Measurements from ENCODE around the gene ASCC3.
A peak's percentile ranks its signal among the peaks of the same experiment; 100 is the strongest.

Gene ASCC3

GRCh38 chr6:100462706-100463629 lies 418.2 kb downstream of the ASCC3 start:
- no peak for DNase-seq

DNA sequence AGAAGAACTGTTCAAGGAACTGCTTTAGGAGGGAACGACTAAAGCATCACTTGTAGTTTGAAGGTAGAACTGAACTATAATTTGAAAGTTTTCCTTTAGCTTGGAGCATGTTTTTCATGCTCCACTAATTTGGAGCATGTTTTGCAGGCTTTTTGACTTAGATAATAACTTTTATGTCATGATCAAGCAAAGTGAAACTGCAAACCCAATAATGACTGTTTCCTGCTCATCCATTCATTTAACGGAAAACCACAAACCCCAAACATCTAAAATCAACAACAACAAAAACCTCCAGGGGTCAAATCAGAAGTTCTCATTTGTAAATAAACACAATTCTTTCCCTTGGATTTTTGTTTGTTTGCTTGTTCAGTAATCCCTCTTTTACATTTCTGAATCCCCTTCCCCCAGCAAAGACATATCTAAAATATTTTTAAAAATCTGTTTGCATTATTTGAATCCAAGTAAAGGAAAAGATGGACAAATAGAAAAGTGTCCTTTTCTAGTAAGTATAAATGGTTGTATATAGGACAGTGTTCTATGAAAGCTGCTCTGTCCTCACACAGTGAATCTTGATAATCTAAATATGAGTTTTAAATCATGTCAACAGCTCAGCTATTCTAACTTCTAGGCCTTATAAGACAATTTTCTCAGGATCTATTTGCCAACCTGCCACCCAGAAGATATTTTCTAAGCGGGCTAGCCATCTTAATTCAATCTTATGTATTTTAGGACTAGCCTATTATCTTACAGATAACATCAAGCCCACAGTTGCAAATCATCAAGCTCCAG lies 419.0 kb downstream of the ASCC3 start:
- no peak for DNase-seq

DNA sequence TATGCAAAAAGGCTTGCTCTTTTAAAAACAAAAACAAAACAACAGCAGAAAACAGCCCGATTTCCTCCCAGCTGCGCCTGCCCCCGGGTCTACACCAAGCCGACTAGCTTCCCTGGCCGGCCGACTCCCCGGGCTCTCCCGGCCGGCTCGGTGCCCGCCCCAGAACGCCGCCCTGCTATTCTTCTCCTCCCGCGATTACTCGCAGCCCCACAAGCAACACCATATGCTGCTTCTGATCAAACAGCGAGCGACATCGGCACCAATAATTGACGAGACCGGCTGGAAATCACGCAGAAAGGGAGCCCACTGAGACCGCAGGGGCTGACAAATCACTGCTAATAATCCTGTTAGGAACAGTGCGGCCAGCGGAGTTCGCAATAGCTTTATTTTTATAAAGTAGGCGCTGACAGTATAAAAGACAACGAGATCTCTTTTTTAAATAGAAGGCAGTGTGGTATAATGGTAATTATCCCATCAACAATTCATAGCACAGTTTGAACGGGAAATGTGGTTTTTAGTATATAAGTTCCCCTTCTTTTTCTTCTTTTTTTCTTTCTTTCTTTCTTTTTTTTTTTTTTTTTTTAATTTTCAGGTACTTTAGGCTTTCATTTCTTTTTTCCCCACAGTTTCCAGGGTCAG lies 419.7 kb downstream of the ASCC3 start:
- no peak for DNase-seq

DNA sequence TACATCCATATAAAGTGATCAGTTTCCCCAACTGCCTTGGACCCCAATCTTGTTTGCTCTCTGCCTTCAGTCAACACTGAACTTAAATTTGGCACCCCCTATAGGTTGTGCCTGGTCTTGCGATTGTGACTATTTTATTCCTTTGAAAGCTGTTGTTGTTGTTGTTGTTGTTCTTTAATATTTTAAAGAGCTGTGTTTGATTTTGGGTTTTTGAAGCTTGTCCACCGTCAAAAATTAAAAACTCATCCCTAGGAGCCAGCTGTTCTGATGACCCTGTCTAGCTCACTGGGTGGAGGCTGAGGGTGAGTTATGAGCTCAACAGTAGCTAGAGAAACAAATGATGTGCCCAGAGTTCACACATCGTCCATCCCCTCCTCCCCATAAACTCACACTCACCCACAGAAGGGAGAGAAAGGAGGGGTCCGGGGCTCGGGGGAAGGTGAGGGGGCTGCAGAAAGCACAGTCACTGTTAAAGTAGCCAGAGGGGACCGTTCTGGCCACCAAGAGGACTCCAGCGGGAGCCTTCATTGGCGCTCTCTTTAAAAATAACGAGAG lies 420.4 kb downstream of the ASCC3 start:
- peak; percentile 32 for DNase-seq

DNA sequence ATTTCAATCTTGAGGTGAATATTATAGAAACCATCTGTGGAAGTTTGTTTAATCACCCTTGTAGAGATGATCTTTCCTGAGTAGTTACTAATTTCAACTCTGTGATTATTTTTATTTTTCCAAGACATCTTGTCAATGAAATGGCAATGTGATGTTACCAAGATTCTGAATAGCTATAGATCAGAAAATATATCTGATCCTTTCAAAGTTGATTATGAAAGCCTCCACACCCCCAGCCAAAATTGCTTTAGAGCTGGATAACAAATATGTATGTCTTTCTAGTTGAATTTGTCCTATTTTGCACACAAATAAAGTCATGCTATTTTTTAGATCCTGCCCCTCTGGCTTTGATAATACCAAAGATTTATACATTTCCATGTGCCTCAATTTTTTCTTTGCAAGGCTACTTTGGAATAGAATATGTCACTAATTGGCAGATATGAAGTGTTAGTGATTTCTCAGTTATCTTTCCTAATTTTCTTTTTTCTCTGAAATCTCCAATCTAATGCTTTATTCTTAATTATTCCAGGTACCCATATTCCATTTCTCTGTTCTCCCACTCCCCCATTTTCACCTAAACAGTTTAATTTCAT lies 421.4 kb downstream of the ASCC3 start:
- no peak for DNase-seq

GRCh38 chr6:100458841-100459591 lies 422.1 kb downstream of the ASCC3 start:
- DNase-seq = no peak

Data from NCI-H1436 (cell line).